ENCODE data around the gene OR52B6.

Gene OR52B6

GRCh38 chr11:5580577-5580976, at the start of gene OR52B6:
OR52B6 (plus strand) TSS chr11:5580877; CDS start chr11:5580877, 0 bp downstream.
- Histone ChIP-seq H3K79me2 (ENCODE audit: control insufficient read depth, low read length) (no peaks in the 10 kb centered on the region), H3K27ac (ENCODE audit: low read depth, low read length) (no peak within 1 kb of the TSS), H3F3A (ENCODE audit: control insufficient read depth, insufficient read depth) (no peaks in the 10 kb centered on the region), H3K9me3 (ENCODE audit: control insufficient read depth, insufficient read depth, low read length) (no peaks in the 10 kb centered on the region), H3K4me1 (ENCODE audit: control insufficient read depth, low read length) (no peaks in the 10 kb centered on the region), H3K4me2 (ENCODE audit: low read length) (no peak within 1 kb of the TSS), H3K9me2 (replicated peaks; ENCODE audit: control insufficient read depth, low read length) (no peaks in the 10 kb centered on the region), H3K4me3 (ENCODE audit: low read length) (no peak within 1 kb of the TSS), H3K27me3 (ENCODE audit: control insufficient read depth, low read length) (no peaks in the 10 kb centered on the region; the same call in 1 of the 2 replicates), H3K36me3 (ENCODE audit: control insufficient read depth, low read length) (no peaks in the 10 kb centered on the region), H4K20me1 (ENCODE audit: control insufficient read depth, insufficient read depth, low read depth, low read length) (no peaks in the 10 kb centered on the region)
- no peak for TF ChIP-seq CTCF (IDR thresholded peaks at IDR 0.05; ENCODE audit: low read depth, low read length, poor library complexity, severe bottlenecking)
- TF ChIP-seq EZH2phosphoT487 (IDR thresholded peaks at IDR 0.05; ENCODE audit: borderline replicate concordance, low read length): no peak

GRCh38 chr11:5531053-5531831, 49.4 kb upstream of the OR52B6 start:
- H3K9me2 ChIP-seq (replicated peaks; ENCODE audit: control insufficient read depth, low read length): no peaks in the 10 kb centered on the region
- H3F3A ChIP-seq (ENCODE audit: control insufficient read depth, insufficient read depth): no peaks in the 10 kb centered on the region
- H3K36me3 ChIP-seq (ENCODE audit: control insufficient read depth, low read length): no peaks in the 10 kb centered on the region
- no peaks in the 10 kb centered on the region for H3K9me3 ChIP-seq (ENCODE audit: control insufficient read depth, insufficient read depth, low read length)
- no peaks in the 10 kb centered on the region for H4K20me1 ChIP-seq (ENCODE audit: control insufficient read depth, insufficient read depth, low read depth, low read length)
- H3K79me2 ChIP-seq (ENCODE audit: control insufficient read depth, low read length): no peaks in the 10 kb centered on the region
- H3K4me2 ChIP-seq (ENCODE audit: low read length): no peak overlapping the region
- TF ChIP-seq EZH2phosphoT487 (IDR thresholded peaks at IDR 0.05; ENCODE audit: borderline replicate concordance, low read length) (no peak), CTCF (IDR thresholded peaks at IDR 0.05; ENCODE audit: low read depth, low read length, poor library complexity, severe bottlenecking) (no peak)
- no peak overlapping the region for H3K4me3 ChIP-seq (ENCODE audit: low read length)
- H3K4me1 ChIP-seq (ENCODE audit: control insufficient read depth, low read length): no peaks in the 10 kb centered on the region
- H3K27me3 ChIP-seq (ENCODE audit: control insufficient read depth, low read length): no peaks in the 10 kb centered on the region
- no peak overlapping the region for H3K27ac ChIP-seq (ENCODE audit: low read depth, low read length)

- Histone ChIP-seq H3K27ac (ENCODE audit: low read depth, low read length) (no peak overlapping the region), H3K27me3 (ENCODE audit: control insufficient read depth, low read length) (no peaks in the 10 kb centered on the region), H3K9me3 (ENCODE audit: control insufficient read depth, insufficient read depth, low read length) (no peaks in the 10 kb centered on the region), H4K20me1 (ENCODE audit: control insufficient read depth, insufficient read depth, low read depth, low read length) (no peaks in the 10 kb centered on the region), H3K79me2 (ENCODE audit: control insufficient read depth, low read length) (no peaks in the 10 kb centered on the region), H3K4me3 (ENCODE audit: low read length) (no peak overlapping the region), H3F3A (ENCODE audit: control insufficient read depth, insufficient read depth) (no peaks in the 10 kb centered on the region), H3K36me3 (ENCODE audit: control insufficient read depth, low read length) (no peaks in the 10 kb centered on the region), H3K4me1 (ENCODE audit: control insufficient read depth, low read length) (no peaks in the 10 kb centered on the region), H3K9me2 (replicated peaks; ENCODE audit: control insufficient read depth, low read length) (no peaks in the 10 kb centered on the region), H3K4me2 (ENCODE audit: low read length) (no peak overlapping the region)
- TF ChIP-seq CTCF (IDR thresholded peaks at IDR 0.05; ENCODE audit: low read depth, low read length, poor library complexity, severe bottlenecking) (no peak), EZH2phosphoT487 (IDR thresholded peaks at IDR 0.05; ENCODE audit: borderline replicate concordance, low read length) (no peak)
Measured at GRCh38 chr11:5534046-5534445, 46.6 kb upstream of the OR52B6 start.

All from DOHH2 (cell line).